Esophagus muscularis mucosa (tissue), 4 donors: ENCODE data around the gene RINT1. TPM values are rescaled to one million over a fixed set of nuclear protein-coding genes. Genes with fewer than 3 reads are reported as not detected.
A peak's percentile ranks its signal among the peaks of the same experiment; 100 is the strongest.
"Not testable (repeated sequence)": the region's sequence is repeated elsewhere in the genome, so short reads cannot be mapped to it uniquely, and the experiment has no call there.

ENCODE experiments used
- DNase-seq: peaks from one replicate; pipeline ENCODE4 v3.0.0-alpha.2; 2017; ENCODE audit errors: extremely low spot score
- H3K27ac ChIP-seq, 4 donors: fragments of 200-600 bp; sonication (generic); replicated peaks in 1 of 4; 1 replicate in 3 of 4; 2 replicates in 1 of 4; pipeline ENCODE4 v1.5.1; 2016 to 2019; ENCODE audit warnings: mild to moderate bottlenecking in 1 of 4
- H3K27me3 ChIP-seq, 4 donors: fragments of 200-600 bp; sonication (generic); one replicate each; pipeline versions ENCODE4 v1.5.1 to v1.6.0; 2016 to 2019
- H3K36me3 ChIP-seq, 4 donors: fragments of 200-600 bp; sonication (generic); one replicate each; pipeline ENCODE4 v1.5.1; 2016 to 2019
- H3K4me1 ChIP-seq, 4 donors: fragments of 200-600 bp; sonication (generic); one replicate each; pipeline ENCODE4 v1.5.1; 2016 to 2019
- H3K4me3 ChIP-seq, 4 donors: fragments of 200-600 bp; sonication (generic); 1 replicate in 2 of 4; 2 replicates in 2 of 4; pipeline ENCODE4 v1.5.1; 2016 to 2019; ENCODE audit warnings: mild to moderate bottlenecking in 4 of 4, moderate library complexity in 1 of 4
- H3K9me3 ChIP-seq, 4 donors: fragments of 200-600 bp; sonication (generic); 1 replicate in 3 of 4; 2 replicates in 1 of 4; pipeline ENCODE4 v1.5.1; 2016 to 2019
- CTCF ChIP-seq, 3 experiments: fragments of 200-600 bp in 2 of 3; fragments of 450-650 bp in 1 of 3; sonication (generic) in 2 of 3; IDR thresholded peaks; one replicate each; pipeline ENCODE4 v1.5.1; 2017 to 2019; ENCODE audit warnings: antibody characterized with exemption in 3 of 3, mild to moderate bottlenecking in 2 of 3, moderate library complexity in 1 of 3
- EP300 ChIP-seq: sonication (generic); formaldehyde crosslinking; IDR thresholded peaks from one replicate; pipeline ENCODE4 v1.6.1; 2017; ENCODE audit warnings: antibody characterized with exemption
- POLR2A ChIP-seq: fragments of 450-650 bp; IDR thresholded peaks from one replicate; pipeline ENCODE4 v1.6.1; 2017; ENCODE audit warnings: antibody characterized with exemption, moderate library complexity, mild to moderate bottlenecking, low read depth
- POLR2AphosphoS5 ChIP-seq, 2 donors: sonication (generic); formaldehyde crosslinking; IDR thresholded peaks; one replicate each; pipeline ENCODE4 v1.6.1; 2017; ENCODE audit warnings: antibody characterized with exemption in 2 of 2
- WGBS: methylation state at CpG from one replicate; pipeline ENCODE4 v1.1.5; 2018; 5-methylcytosine and 5-hydroxymethylcytosine counted together
- intact Hi-C: fragments of 100-400 bp; cut with DNase I; formaldehyde crosslinking; loops from one replicate; pipeline ENCODE4 v1.15.1; 2023
- total RNA-seq, 4 donors: library from RNA; depleted of rRNA; stranded (reverse); fragments of >200 nt; gene quantifications; one replicate each; pipeline versions ENCODE4 v1.1.0 to v1.2.1, GENCODE V29; 2016

RINT1 gene
- total RNA-seq, 4 donors from 2014 or later: 9.1 to 11.5 (median 9.8) TPM

DNA sequence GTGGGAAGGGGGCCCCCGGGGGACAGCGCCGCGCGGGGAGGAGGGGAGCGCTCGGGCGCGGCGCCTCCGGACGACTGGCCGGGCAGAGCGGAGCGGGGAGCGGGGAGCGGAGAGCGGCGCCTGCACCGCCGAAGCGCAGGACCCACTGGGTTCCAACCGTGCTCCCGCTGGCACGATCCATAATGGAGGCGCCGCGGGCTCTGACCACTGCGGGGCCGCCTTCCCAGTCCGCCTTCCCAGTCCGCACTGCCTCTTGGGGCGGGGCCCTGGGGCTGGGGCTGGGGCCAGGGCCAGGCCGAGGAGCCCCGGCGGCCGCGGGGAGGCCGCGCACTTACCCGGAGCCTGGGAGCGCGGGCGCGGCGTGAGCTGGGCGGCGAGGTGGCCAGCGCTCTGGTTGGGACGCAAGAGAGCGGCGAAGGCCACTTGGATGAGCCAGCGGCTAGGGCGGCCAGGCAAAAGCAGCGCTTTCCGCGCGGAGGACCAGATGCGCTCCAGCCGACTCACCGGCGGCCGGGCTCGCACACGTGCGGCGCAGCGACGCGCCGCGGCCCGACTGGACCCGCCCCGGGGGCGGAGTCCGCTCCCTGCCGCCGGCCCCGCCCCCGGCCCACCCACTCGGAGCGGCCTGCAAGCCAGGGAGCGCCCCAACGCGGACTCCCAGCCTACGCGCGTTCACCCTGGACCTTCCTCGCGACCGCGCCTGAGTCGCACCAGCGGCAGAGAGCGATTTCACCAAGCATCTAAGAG is 10.1 kb upstream of the RINT1 start, which contains the start of gene PUS7:
TSS of gene PUS7 (minus strand) at position 555 of the 747 bp plus-strand sequence. CDS start 13,759 bp downstream, outside the sequence.
- no peaks in the 10 kb centered on the region for H3K27me3 ChIP-seq
- TF ChIP-seq POLR2AphosphoS5 (IDR thresholded peaks at IDR 0.05) (peak; percentile 51 to 80), EP300 (no peak), CTCF (IDR thresholded peaks at IDR 0.05) (peak in 2 of 3 experiments; percentile 6 to 12)
- no peaks in the 10 kb centered on the region for H3K36me3 ChIP-seq
- intact Hi-C loops: no loop called here
- DNase-seq: peak; percentile 94
- peaks cover 14 to 24% (median 18%) of the 10 kb centered on the region in 4 donors for H3K4me1 ChIP-seq
- peak within 1 kb of the TSS; percentile 88 to 95 (median 92) for H3K27ac ChIP-seq
- no peaks in the 10 kb centered on the region for H3K9me3 ChIP-seq
- under 1% methylated on average over 28 of the region's 96 CpGs for WGBS
- peak within 1 kb of the TSS; percentile 78 to 94 (median 78) for H3K4me3 ChIP-seq

DNA sequence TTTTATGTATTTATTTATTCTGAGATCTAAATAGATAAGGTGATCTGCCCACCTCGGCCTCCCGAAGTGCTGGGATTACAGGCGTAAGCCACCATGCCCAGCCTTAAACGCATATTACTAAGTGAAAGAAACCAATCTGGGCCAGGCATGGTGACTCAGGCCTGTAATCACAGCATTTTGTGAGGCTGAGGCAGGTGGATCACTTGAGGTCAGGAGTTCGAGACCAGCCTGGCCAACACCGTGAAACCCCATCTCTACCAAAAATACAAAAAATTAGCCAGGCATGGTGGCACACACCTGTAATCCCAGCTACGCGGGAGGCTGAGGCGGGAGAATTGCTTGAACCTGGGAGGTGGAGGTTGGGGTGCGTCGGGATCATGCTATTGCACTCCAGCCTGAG is 7.6 kb upstream of the RINT1 start:
- DNase-seq, H3K27me3 ChIP-seq, H3K27ac ChIP-seq, H3K36me3 ChIP-seq, intact Hi-C loops, H3K9me3 ChIP-seq, H3K4me3 ChIP-seq: not testable (repeated sequence)
- peaks cover 14 to 24% (median 18%) of the 10 kb centered on the region in 4 donors for H3K4me1 ChIP-seq
- 97% methylated on average over 11 of the region's 11 CpGs for WGBS

- WGBS: 82% methylated on average over 4 of the region's 4 CpGs
- Histone ChIP-seq H3K4me3 (no peak overlapping the region), H3K4me1 (peaks cover 14 to 24% (median 18%) of the 10 kb centered on the region in 4 donors), H3K27me3 (no peaks in the 10 kb centered on the region), H3K36me3 (no peaks in the 10 kb centered on the region), H3K27ac (no peak overlapping the region), H3K9me3 (no peaks in the 10 kb centered on the region)
- DNase-seq: no peak
- TF ChIP-seq POLR2AphosphoS5 (IDR thresholded peaks at IDR 0.05) (no peak), CTCF (IDR thresholded peaks at IDR 0.05) (no peak), POLR2A (no peak), EP300 (no peak)
- intact Hi-C loops: no loop called here
These were observed 7.2 kb upstream of the RINT1 start for GRCh38 chr7:105524840-105525239.

DNA sequence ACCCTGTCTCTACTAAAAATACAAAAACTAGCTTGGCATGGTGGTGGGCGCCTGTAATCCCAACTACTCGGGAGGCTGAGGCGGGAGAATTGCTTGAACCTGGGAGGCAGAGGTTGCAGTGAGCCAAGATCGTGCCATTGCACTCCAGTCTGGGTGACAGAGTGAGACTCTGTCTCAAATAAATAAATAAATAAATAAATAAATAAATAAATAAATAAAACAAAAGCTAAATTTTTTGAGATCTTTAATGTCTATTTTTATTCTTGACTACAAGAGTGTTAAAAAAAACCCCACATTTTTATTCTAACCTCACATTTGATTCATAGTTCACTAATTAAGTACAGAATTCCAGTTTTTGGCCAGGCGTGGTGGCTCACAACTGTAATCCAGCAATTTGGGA is 4.3 kb upstream of the RINT1 start:
- intact Hi-C loops, DNase-seq, H3K9me3 ChIP-seq, H3K27me3 ChIP-seq, H3K36me3 ChIP-seq, H3K27ac ChIP-seq, H3K4me3 ChIP-seq: not testable (repeated sequence)
- H3K4me1 ChIP-seq: peaks cover 9 to 13% (median 11%) of the 10 kb centered on the region in 4 donors
- WGBS: 98% methylated on average over 5 of the region's 5 CpGs

GRCh38 chr7:105530126-105530525 is 1.9 kb upstream of the RINT1 start:
- no peak overlapping the region for H3K4me3 ChIP-seq
- no peak overlapping the region for H3K27ac ChIP-seq
- no peaks in the 10 kb centered on the region for H3K9me3 ChIP-seq
- WGBS: 93% methylated on average over 10 of the region's 10 CpGs
- H3K4me1 ChIP-seq: peaks cover 16 to 33% (median 24%) of the 10 kb centered on the region in 4 donors
- no peaks in the 10 kb centered on the region for H3K27me3 ChIP-seq
- H3K36me3 ChIP-seq: peaks cover 0 to 8% (median 2%) of the 10 kb centered on the region in 4 donors
- DNase-seq: no peak
- TF ChIP-seq POLR2A (no peak), CTCF (IDR thresholded peaks at IDR 0.05) (no peak), EP300 (no peak)
- intact Hi-C loops: no loop called here
